ENCODE results near the gene FARP2. TPM values are rescaled to one million over a fixed set of nuclear protein-coding genes. Genes with fewer than 3 reads are reported as not detected.
A peak's percentile ranks its signal among the peaks of the same experiment; 100 is the strongest.

The FARP2 gene
- total RNA-seq, 6 experiments from 2014 or later: 13.3 to 41.3 (median 28.7) TPM

DNA sequence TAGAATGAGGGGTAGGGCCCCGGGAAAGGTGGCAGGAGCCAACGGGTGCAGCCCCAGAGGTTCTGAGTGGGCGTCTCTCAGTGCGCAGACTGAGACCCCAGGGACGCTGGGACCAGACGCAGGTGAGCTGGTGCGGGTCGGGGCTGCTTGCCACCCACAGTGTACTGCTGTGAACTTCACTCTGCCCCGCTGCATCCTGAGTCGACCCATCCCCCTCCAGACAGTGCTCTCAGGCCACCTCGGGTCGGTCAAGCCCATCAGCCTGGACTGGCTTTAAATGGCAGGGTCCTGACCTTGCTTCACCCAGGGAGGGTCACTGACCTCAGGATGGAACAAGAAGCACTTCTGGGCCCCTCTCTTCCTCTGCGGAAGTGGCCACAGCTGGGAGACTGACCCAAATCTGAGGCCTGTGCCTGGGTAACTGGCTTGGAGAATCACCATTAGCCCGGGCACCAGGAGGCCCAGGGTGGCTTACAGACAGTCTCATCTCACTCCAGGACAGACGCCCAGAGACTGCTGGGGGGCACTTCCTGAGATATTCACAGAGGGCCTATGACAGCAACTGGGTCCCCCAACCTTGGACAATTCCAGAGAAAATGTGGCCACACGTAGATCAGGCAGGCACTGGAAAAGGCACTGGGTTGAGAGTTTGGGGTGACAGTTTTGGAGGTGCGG lies 178.8 kb downstream of the FARP2 start:
- TF ChIP-seq, protein P1, sequence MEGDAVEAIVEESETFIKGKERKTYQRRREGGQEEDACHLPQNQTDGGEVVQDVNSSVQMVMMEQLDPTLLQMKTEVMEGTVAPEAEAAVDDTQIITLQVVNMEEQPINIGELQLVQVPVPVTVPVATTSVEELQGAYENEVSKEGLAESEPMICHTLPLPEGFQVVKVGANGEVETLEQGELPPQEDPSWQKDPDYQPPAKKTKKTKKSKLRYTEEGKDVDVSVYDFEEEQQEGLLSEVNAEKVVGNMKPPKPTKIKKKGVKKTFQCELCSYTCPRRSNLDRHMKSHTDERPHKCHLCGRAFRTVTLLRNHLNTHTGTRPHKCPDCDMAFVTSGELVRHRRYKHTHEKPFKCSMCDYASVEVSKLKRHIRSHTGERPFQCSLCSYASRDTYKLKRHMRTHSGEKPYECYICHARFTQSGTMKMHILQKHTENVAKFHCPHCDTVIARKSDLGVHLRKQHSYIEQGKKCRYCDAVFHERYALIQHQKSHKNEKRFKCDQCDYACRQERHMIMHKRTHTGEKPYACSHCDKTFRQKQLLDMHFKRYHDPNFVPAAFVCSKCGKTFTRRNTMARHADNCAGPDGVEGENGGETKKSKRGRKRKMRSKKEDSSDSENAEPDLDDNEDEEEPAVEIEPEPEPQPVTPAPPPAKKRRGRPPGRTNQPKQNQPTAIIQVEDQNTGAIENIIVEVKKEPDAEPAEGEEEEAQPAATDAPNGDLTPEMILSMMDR (IDR thresholded peaks at IDR 0.05): no peak
- no peak for TF ChIP-seq POLR2A (IDR thresholded peaks at IDR 0.05)
- no peak overlapping the region for H3K27ac ChIP-seq
- DNase-seq (peak in 1 of 3 donors; percentile 8), ATAC-seq (peak in 1 of 4 donors; percentile 21)
- H3K4me1 ChIP-seq: no peaks in the 10 kb centered on the region
- no peaks in the 10 kb centered on the region for H3K27me3 ChIP-seq
- no peaks in the 10 kb centered on the region for H3K9me3 ChIP-seq
- WGBS (ENCODE audit: insufficient coverage, low coverage, low lambda C conversion rate, missing lambda C conversion rate): 86% methylated on average over 2 of the region's 17 CpGs
- no peaks in the 10 kb centered on the region for H3K36me3 ChIP-seq
- intact Hi-C loops (cut with DNase I): no loop called here
- no peak overlapping the region for H3K4me3 ChIP-seq

DNA sequence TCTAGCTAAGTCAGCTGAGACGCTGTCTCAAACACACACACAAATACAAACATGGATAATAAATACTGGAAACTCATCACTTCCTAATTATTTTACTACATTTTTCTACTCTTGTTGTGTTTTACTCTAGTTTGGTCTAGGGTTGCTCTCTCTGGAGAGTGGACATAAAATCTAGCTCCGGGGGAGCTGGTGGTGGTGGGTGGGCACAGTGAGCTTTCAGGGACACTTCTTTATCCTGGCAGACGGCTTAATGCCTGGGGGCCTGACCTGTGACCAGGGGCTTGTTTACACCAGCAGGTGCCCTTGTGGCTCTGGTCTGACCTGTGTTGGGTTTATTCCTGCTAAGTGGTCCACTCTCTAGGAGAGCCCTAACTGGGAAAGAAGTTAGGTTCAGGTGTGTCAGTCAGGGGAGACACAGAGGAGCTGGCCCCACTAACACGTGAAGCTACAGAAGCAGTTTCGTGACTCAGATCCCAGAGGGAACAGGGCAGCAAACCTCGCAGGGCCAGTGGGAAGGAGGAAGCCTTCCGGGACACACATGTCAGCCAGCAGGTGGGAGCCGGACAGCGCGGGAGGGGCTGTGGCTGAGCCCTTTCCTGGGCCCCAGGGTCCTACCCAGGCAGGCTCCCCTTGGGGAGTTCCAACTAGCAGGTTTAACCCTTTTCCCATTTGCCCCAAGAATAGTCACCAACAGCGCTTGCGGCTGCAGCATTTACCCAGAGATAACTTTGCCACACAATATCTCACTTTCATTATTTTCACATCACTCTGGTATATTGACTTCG lies 180.0 kb downstream of the FARP2 start:
- peak in 1 of 3 donors; percentile 27 for DNase-seq
- ATAC-seq: no peak
- WGBS (ENCODE audit: insufficient coverage, low coverage, low lambda C conversion rate, missing lambda C conversion rate): 72% methylated on average over 7 of the region's 13 CpGs

DNA sequence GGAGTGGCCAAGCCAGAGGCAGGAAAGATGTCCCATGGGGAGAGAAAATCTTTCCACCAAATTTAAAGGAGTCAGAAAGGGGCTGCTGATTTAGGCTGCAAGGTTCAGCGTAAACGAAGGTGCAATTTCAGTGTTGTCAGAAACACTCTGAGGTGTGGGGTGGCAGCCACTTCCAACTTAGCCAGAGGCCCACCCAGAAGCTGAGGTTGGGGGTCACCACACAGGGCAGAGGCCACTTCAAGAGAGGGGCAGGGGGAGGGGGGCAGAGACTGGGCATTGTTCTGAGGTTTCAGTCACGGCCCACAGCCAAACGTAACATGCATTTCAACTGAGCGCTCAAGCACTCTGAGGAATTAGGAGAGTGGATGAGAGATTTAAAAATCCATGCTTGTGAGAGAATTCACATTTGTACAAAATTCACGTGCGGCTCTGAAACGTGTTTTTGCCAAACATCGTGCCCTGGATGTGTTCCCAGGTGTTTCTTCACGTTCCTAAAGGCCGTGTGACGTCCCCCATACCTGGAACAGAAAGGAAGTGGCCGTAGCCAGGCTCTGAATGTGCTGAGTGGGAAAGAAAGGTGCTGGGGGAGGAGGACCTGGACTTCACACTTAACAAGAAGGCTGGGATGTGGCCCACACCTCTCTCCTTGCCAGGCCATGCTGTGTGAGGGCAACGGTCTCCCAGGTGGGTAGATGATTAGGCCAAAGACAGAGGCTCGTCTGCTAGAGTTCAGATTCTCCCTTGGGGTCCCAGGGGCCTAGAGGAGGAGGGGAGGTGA lies 182.9 kb downstream of the FARP2 start:
- no peaks in the 10 kb centered on the region for H3K27me3 ChIP-seq
- no peak for TF ChIP-seq POLR2A (IDR thresholded peaks at IDR 0.05)
- TF ChIP-seq, protein P1 (IDR thresholded peaks at IDR 0.05): no peak
- no peak overlapping the region for H3K27ac ChIP-seq
- H3K4me3 ChIP-seq: no peak overlapping the region
- DNase-seq (peak in 1 of 3 donors; percentile 23), ATAC-seq (no peak)
- WGBS (ENCODE audit: insufficient coverage, low coverage, low lambda C conversion rate, missing lambda C conversion rate): 78% methylated on average over 9 of the region's 15 CpGs
- no peaks in the 10 kb centered on the region for H3K36me3 ChIP-seq
- intact Hi-C loops (cut with DNase I): no loop called here
- no peaks in the 10 kb centered on the region for H3K9me3 ChIP-seq
- peaks cover 0 to 7% (median 0%) of the 10 kb centered on the region in 4 donors for H3K4me1 ChIP-seq

More for the DNA sequence above, 180.0 kb downstream of the FARP2 start:
- Histone ChIP-seq H3K9me3 (no peaks in the 10 kb centered on the region), H3K4me1 (no peaks in the 10 kb centered on the region), H3K27me3 (no peaks in the 10 kb centered on the region), H3K36me3 (no peaks in the 10 kb centered on the region), H3K4me3 (no peak overlapping the region), H3K27ac (no peak overlapping the region)
- TF ChIP-seq POLR2A (IDR thresholded peaks at IDR 0.05): no peak
- TF ChIP-seq, protein P1 (IDR thresholded peaks at IDR 0.05): no peak
- intact Hi-C loops (cut with DNase I): no loop called here

DNA sequence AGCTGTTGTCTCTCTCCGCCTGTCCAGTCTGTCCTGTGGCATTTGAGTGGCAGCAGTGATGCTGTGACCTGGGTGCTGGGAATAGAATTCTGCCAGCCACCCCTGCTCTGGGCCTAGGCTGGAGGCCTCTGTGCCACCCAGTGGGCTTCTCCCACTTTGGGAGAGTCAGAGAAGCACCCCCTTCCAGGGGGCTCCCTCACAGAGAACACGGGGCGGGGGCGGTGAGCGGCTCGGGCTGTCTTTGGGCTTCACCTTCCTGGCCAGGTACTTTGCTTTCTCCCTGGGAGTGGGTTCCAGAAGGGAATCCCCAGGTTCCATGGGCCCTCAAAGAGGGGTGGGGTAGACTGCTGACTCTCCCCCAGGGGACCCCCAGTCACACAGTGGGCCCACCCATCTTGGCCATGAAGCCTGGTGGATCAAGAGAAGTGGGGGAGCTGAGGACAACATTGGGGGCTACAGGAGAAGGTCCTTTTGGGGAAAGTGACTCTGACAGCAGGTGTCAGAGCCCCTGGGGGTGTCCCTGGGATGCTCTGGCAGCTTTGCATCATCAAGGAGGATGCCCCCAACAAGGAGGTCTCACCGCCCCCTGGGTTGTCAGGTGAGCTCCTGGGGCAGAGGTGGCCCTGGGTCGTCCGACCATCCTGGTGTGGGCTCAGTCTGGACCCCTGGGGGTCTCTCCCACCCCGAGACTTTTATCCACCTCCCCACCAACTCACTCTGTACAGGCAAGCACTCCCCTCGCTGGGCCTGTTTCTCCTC lies 183.7 kb downstream of the FARP2 start:
- TF ChIP-seq, protein P1 (IDR thresholded peaks at IDR 0.05): no peak
- TF ChIP-seq POLR2A (IDR thresholded peaks at IDR 0.05): no peak
- Histone ChIP-seq H3K36me3 (no peaks in the 10 kb centered on the region), H3K4me3 (no peak overlapping the region), H3K27ac (no peak overlapping the region), H3K27me3 (no peaks in the 10 kb centered on the region), H3K9me3 (no peaks in the 10 kb centered on the region), H3K4me1 (peaks cover 0 to 7% (median 0%) of the 10 kb centered on the region in 4 donors)
- no CpG with 5 or more reads among the region's 11 CpGs for WGBS (ENCODE audit: insufficient coverage, low coverage, low lambda C conversion rate, missing lambda C conversion rate)
- no peak for ATAC-seq
- intact Hi-C loops (cut with DNase I): no loop called here
- peak in 1 of 3 donors; percentile 25 for DNase-seq

All from right lobe of liver (tissue), 6 donors.